T-helper 22 cell (primary cell): ENCODE results near the gene ARHGAP31.
A peak's percentile ranks its signal among the peaks of the same experiment; 100 is the strongest.
"Not testable (repeated sequence)": the region's sequence is repeated elsewhere in the genome, so short reads cannot be mapped to it uniquely, and the experiment has no call there.

Source experiments
- DNase-seq: peaks from one replicate; pipeline ENCODE4 v3.0.0-alpha.2; 2020; ENCODE audit warnings: low read depth

Gene ARHGAP31

DNA sequence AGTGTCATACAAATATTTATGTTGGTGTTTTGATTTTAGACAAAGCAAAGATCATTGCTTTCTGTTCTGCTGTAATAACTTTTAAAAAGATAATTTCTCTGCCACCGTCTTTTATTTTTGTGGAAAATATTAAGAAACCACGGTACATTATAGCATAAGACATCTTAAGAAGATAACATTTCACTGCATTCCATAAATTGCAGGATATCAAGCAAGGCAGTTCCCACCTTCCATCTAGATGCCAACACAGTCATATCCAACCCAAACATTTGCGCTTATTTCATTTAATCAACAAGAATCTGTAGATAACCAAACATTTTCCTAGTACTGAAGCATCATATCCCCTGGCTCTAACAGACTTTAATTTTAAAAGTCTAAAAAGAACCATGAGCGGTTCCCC, 25.1 kb downstream of the ARHGAP31 start:
- DNase-seq = no peak

- not testable (repeated sequence) for DNase-seq
Measured at GRCh38 chr3:119320785-119321184, 26.6 kb downstream of the ARHGAP31 start.

GRCh38 chr3:119322021-119322834, 28.0 kb downstream of the ARHGAP31 start:
- DNase-seq = no peak

- DNase-seq = peak; percentile 91
Measured at GRCh38 chr3:119322835-119323722, 28.9 kb downstream of the ARHGAP31 start.

- DNase-seq = no peak
Measured at GRCh38 chr3:119323723-119324085, 29.5 kb downstream of the ARHGAP31 start.

DNA sequence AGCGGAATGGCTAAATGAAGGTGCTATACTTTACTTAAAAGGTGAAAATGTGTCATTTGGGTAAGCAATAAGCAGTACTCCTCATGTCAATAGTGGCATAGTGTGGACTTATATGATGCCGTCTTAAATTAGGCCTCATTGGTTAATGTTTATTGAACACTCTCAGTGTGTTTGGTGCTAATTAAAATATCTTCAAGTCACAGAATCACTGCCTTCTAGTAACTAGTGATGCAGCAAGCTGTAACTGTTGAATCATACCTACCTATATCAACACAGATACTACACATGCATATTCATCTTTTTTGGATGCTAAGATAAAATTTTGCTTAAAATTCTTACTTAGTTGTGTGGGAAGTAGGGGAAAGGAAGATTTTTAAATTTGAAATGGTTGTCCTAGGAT, 30.7 kb downstream of the ARHGAP31 start:
- no peak for DNase-seq

DNA sequence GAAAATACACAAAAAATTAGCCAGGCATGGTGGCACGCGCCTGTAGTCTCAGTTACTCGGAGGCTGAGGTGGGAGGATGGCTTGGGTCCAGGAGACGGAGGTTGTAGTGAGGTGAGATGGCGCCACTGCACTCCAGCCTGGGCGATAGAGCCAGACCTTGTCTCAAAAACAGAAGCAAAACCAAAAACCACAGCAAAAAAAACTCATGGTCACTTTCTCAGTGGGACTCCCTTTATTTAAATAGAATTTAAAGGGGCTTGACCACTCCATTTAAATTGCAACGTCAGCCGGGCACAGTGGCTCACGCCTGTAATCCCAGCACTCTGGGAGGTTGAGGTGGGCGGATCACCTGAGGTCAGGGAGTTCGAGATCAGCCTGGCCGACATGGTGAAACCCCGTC, 32.8 kb downstream of the ARHGAP31 start:
- no peak for DNase-seq

- no peak for DNase-seq
Measured at GRCh38 chr3:119329551-119329950, 35.4 kb downstream of the ARHGAP31 start.

DNA sequence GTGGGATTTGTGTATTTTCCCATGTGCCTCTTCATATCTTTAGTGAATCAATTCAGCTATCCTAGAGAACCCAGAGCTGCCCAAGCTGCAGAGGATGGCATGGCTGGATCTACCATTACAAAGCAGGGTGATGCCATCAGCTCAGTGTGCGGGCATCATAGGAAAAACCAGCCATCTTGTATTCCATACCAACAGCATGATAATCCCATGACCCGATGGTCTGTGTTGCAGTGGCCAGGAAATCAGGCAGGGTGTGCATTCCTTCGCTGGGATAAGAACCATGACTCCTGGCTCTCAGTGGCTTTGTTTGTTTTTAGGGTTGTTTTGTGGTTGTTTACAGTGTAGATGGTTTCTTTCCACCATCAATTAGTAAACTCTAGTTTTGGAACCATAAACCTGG, 36.0 kb downstream of the ARHGAP31 start:
- DNase-seq = no peak

DNA sequence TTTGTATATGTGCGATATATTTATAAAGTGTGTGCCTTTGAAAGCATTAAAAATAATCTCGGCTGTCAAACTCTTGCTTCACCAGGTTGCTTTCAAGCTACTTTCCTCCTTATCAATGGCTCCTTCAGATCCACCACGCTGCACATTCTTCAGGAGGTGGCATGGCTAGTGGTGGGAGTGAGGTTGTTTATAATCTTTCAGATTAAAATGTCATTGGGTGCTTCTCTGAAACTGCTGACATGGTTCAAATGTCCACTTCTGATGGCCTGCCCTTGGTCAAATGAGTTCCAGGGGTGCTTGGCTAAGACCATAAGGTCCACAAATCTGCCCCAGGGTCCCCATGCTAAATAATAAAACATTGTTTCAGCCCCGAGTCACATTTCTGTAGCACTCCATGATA, 36.7 kb downstream of the ARHGAP31 start:
- no peak for DNase-seq

DNA sequence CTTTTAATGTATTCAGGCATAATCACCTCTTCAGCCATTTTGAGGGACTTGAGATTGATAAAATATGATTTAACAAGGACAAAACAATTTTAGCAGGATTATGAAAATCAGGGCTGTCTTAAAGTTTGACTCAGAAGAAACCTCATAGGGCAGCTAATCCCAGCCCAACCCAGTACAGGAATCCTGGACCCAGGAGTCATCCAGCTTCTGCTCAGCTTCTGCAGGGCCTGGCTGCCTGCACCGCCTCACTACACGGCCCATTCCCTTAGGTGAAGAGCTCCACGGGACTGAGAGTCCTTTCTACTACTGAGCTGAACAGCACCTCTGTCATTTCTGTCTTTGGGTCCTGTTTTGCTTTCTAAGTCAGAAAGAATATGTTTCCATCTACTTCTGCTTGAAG, 37.5 kb downstream of the ARHGAP31 start:
- no peak for DNase-seq

DNA sequence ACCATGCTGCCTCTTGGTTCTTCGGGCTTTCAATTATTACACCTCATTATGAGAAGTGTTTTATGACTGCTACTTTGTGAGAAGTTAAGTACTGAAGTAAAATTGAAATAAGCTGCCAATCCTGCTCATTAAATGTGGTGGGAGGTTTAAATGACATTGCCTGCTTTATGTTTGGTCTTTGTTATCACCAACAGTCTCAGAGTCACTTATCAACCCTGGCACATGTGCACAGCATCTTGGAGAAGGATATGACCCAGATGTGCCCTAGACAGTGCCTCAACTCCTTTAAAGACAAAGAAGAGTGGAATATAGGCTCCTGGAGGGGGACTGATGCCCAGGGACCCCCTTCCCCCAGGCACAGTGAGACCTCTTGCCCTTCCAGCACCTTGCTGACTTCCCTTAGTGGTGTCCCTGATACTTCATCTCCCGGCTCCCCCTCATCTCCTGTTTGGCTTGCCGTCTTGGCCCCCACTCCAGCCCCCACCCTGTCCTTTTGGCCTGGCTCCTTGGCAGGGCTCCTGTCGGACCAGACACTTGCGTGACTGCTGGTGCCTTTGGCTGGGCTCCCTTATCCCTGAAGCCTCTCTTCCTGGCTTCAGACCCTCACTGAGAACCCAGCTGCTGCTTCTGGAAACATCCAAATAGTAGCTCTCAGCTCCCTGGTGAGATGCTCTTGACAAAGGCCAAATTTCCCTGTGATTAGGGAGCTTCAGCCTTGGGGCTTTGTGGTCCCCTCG, 39.8 kb downstream of the ARHGAP31 start:
- no peak for DNase-seq

GRCh38 chr3:119336823-119337222, 42.6 kb downstream of the ARHGAP31 start:
- no peak for DNase-seq

DNA sequence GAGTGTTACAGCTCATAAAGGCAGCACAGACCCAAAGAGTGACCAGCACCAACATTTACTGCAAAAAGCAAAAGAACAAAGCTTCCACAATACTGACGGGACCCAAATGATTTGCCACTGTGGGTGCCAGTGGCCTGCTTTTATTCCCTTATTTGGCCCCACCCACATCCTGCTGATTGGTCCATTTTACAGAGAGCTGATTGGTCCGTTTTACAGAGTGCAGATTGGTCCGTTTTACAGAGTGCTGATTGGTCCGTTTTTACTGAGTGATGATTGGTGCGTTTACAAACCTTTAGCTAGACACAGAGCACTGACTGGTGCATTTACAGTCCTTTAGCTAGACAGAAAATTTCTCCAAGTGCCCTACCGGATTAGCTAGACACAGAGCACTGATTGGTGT, 43.2 kb downstream of the ARHGAP31 start:
- DNase-seq = not testable (repeated sequence)

GRCh38 chr3:119338754-119339153, 44.6 kb downstream of the ARHGAP31 start:
- DNase-seq = no peak

DNA sequence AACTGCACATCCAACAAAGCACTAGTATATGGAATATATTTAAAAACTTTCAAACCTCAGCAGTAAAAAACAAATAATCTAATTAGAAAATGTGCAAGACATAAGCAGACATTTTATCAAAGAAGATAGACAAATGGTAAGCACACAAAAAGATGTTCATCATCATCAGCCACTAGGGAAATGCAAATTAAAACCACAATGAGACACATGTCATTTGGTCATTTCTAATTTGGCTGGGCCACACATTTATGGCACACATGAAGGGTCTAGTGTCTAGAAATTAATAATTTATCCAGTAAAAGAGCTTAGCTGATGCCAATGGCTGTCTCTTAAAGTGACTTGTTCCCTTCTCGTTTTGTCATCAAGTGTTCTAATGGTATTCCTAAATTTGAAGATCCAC, 45.8 kb downstream of the ARHGAP31 start:
- no peak for DNase-seq

DNA sequence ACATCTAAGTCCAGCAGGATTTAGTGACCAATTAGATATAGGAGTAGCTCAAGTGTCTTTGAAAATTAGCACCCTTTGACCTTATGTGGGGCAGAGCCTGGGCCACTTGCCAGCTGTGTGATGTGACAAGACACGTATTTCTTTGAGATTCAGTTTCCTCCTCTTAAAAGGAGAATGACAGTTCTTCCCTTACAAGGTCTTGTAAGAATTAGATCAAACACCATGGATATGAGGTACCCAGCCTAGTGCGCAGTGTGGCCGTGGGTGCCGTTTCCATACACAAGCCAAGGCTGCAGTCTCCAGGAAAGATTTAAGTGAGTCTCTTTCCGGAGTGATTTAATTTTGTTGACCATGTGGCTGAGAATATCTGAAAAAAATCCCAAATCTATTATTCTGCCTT, 46.3 kb downstream of the ARHGAP31 start:
- DNase-seq = no peak

- DNase-seq = no peak
Measured at GRCh38 chr3:119342176-119342575, 48.0 kb downstream of the ARHGAP31 start.

DNA sequence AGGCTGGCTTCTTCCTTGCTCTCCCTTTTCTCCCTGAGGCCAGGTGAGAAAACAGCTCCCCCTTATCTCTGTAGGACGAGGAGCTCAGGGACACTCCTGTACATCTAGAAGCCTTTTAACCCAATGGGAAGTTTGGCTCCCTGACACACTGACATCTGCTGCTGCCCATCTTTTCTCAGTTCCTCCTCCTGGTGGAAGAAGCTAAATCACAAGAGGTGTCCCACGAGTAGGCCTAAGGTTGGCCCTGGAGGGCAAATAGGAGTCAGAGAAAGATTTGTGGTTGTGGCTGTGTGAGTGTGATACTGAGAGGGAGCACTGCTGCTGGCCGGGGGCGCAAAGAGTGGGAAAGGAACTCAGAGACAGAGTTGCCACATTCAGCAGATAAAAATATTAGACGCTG, 49.5 kb downstream of the ARHGAP31 start:
- DNase-seq = no peak

DNA sequence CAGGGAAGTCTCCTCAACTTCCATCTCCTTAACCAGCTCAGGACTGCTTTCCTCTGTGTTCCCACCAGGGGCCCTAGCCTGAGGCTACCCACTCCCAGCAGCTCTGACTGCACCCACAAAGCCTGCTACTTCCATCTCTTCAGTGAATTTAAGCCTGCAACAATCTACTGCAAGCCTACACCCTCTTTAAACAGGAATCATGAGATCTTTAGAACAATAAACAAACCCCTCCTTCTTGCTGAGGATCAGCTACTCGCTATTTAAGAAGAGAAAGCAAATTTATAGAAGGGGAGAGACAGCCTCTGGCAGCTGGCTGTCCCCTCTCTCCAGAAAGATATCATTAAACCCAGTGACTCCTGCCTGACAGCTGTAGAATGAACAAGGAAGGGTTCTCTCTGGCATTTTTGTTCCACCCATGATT, 51.9 kb downstream of the ARHGAP31 start:
- DNase-seq = no peak

- DNase-seq = no peak
Measured at GRCh38 chr3:119347036-119347435, 52.9 kb downstream of the ARHGAP31 start.

DNA sequence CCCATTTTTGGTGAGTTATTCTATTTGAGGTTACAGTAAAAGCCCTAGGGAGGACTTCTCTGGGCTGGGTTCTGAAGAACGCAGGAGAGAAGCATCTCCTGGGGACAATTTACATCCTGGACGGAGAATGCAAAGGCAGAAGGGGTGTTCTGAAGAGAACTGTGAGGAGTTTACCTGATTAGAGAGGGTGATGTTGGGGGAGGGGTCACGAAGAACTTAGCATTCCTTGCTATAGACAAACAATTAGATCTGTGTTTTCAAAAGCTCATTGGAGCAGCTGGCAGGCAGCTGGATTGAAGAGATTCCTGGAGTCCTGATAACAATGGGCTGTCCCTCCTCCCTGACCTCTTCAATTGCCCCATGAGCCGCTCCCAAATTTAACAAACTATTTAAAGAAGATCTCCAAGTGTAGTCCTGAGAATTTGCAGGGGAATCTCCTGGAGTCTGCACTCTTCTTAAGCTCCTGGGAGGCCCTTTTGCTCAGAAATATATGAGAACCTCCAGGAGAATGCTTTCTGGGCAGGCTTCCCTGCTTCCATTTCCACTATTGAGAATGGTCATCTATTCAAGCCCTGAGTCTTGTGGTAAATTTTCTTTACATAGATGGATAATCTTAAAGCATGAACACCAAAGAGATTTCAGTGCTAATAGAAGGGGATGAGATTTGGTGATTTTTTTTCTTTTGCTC, 55.3 kb downstream of the ARHGAP31 start:
- no peak for DNase-seq
